ENCODE measurements around the gene SLA2.

DNA sequence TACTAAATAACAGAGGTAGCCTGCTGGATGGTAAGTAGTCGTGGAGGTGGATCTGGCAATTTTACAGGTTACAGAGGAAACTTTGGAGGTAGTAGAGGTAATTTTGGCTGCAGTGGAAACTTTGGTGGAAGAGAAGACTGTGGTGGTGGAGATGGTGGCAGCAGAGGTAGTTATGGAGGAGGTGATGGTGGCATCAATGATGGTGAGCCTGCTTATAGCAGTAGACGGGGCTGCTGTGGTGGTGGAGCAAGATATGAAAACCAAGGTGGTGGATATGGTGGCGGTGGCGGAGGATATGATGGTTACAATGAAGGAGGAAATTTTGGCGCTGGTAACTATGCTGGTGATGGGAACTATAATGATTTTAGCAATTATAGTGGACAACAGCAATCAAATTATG is 25.1 kb downstream of the SLA2 start:
- TF ChIP-seq CTCF (conservative IDR thresholded peaks at IDR 0.05 in 1 of 2, IDR thresholded peaks at IDR 0.05 in 1 of 2; ENCODE audit: extremely low read depth in 1 of 2, insufficient read depth in 1 of 2, low read depth in 1 of 2, low read length in 2 of 2) (no peak), EZH2 (IDR thresholded peaks at IDR 0.05; ENCODE audit: borderline replicate concordance, low read length) (no peak)

Measured in mammary epithelial cell (primary cell).